C1 segment of cervical spinal cord (tissue), 14 donors: ENCODE data around the gene H3-3A.

Source experiments
- DNase-seq, 14 donors: peaks; one replicate each; lab custom pipeline; 2025; lab: John Stamatoyannopoulos, UW

The H3-3A gene

DNA sequence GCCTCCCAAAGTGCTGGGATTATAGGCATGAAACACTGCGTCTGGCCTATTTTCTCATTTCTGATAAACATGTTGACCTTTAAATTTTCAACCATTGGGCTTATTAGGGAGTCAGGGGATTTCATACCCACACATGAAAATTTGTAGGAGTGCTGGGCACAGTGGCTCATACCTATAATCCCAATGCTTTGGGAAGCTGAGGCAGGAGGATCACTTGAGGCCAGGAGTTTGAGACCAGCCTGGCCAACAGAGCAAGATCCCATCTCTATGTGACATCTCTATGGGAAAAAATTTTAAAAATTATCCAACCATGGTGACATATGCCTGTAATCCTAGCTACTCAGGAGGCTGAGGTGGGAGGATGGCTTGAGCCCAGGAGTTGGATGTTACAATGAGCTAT lies 10.5 kb upstream of the H3-3A start:
- no peak for DNase-seq

DNA sequence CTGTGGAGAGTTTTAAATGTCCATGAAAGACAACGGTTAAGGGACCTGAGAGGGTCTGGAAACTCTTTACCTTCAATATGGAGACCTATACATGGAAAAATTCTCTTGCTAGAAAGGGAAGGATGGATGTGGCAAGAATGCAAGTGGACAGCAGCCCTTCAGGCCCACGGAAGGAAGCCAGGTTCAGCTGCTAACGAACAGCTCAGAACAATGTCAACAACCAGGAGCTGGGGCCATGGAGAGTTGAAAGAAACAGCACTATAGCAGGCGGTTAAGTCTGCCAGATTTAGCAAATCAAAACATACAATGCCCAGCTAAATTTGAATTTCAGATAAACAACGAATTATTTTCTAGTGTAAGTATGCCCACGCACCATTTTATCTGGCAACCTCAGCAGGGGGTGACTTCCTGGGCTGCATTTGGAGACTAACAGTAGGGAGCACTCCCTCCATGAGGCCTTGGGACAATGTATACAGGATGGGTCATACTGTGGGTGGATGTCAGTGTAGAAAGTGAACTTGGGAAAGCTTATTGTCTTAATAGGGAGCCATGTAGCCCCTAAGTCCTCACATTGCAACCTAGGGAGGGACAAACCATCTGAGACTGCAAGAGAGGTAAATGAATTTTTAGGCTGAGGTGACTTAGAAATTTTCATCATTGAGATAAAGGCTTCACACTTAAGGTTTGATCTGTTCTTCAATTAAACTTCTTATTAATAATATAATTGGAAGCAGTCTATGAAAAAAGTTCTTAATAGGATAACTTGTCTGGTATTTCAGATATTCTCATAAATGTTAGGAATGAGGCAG lies 7.8 kb upstream of the H3-3A start:
- DNase-seq, result no peak

GRCh38 chr1:226059709-226060108 lies 2.8 kb upstream of the H3-3A start:
- no peak for DNase-seq

GRCh38 chr1:226060427-226060826 lies 2.1 kb upstream of the H3-3A start:
- no peak for DNase-seq

- DNase-seq, result peak in 2 of 14 donors; percentile 70 to 77
These were observed 1.3 kb upstream of the H3-3A start for GRCh38 chr1:226061068-226061840.

GRCh38 chr1:226061841-226062557 lies 517 bp upstream of the H3-3A start:
- peak in 10 of 14 donors; percentile 80 to 96 (median 88) for DNase-seq

- DNase-seq, result peak in 12 of 14 donors; percentile 28 to 69 (median 51)
These were observed 884 bp downstream of the H3-3A start for GRCh38 chr1:226063224-226063976.

- DNase-seq, result peak in 1 of 14 donors; percentile 14
These were observed 1.7 kb downstream of the H3-3A start for GRCh38 chr1:226063977-226064815.

GRCh38 chr1:226064816-226065248 lies 2.3 kb downstream of the H3-3A start:
- DNase-seq, result peak in 2 of 14 donors; percentile 9 to 70

- no peak for DNase-seq
These were observed 4.0 kb downstream of the H3-3A start for GRCh38 chr1:226066415-226067078.

GRCh38 chr1:226069811-226070489 lies 7.4 kb downstream of the H3-3A start:
- no peak for DNase-seq

GRCh38 chr1:226072347-226072746 lies 9.8 kb downstream of the H3-3A start:
- no peak for DNase-seq

GRCh38 chr1:226073184-226073950 lies 10.9 kb downstream of the H3-3A start:
- no peak for DNase-seq

- DNase-seq, result no peak
These were observed 11.5 kb downstream of the H3-3A start for GRCh38 chr1:226074046-226074445.

GRCh38 chr1:226076378-226076777 lies 13.9 kb downstream of the H3-3A start:
- no peak for DNase-seq

DNA sequence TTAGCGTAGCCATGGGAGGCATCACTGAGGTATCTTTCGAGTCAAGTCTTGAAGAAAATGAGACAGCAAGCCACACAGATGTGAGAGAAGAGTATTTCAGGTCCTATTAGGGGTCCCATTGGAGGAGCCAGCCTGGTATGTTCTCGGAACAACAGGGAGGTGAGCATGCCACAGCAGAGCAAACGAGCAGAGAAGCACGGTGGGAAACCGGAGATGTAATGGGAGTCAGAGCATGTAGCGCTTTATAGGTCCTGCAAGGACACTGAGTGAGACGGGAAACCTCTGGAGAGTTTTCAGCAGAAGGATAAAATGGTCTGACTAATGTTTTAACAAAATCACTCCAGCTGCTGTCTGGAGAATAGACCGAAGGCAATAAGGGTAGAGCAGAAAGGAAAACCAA lies 15.9 kb downstream of the H3-3A start:
- DNase-seq, result no peak

DNA sequence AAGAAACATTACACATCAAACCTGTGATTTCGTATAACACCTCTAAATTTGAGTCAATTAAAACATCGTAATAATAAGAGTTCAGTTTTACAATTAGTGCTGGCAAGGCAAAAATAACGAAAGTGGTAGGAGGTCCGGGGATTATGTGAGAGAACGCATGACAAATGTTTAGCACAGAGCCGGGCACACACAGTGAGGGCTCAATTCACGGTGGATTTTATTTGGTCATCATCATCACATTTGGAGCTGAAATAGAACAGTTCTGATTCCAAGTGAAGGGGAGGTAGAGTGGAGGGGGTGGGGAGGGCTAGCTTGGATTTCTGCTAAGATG lies 20.0 kb downstream of the H3-3A start:
- no peak for DNase-seq

- peak in 9 of 14 donors; percentile 34 to 89 (median 78) for DNase-seq
These were observed 20.4 kb downstream of the H3-3A start for GRCh38 chr1:226082959-226083301.
